ENCODE results near the gene DOLK. TPM values are rescaled to one million over a fixed set of nuclear protein-coding genes. Genes with fewer than 3 reads are reported as not detected.
"Not testable (repeated sequence)": the region's sequence is repeated elsewhere in the genome, so short reads cannot be mapped to it uniquely, and the experiment has no call there.

Gene DOLK
- total RNA-seq, 1 experiment from 2014 or later: 14.8 TPM

- no peak for DNase-seq (ENCODE audit: low spot score)
- POLR2A ChIA-PET: no interaction called here
- H3K36me3 Mint-ChIP-seq: peaks cover 9% of the 10 kb centered on the region
- no peaks in the 10 kb centered on the region for H3K27me3 Mint-ChIP-seq (ENCODE audit: low read depth)
- CTCF ChIA-PET: interaction anchor here (1.1 kb wide), 1 partner anchor 127 kb away, joined by 3 read pairs; the partner anchor contains the start of gene ENDOG
- no peak for TF ChIP-seq ZNF416 (CRISPR knock-in tag; IDR thresholded peaks at IDR 0.05)
- TF ChIP-seq, protein P1, sequence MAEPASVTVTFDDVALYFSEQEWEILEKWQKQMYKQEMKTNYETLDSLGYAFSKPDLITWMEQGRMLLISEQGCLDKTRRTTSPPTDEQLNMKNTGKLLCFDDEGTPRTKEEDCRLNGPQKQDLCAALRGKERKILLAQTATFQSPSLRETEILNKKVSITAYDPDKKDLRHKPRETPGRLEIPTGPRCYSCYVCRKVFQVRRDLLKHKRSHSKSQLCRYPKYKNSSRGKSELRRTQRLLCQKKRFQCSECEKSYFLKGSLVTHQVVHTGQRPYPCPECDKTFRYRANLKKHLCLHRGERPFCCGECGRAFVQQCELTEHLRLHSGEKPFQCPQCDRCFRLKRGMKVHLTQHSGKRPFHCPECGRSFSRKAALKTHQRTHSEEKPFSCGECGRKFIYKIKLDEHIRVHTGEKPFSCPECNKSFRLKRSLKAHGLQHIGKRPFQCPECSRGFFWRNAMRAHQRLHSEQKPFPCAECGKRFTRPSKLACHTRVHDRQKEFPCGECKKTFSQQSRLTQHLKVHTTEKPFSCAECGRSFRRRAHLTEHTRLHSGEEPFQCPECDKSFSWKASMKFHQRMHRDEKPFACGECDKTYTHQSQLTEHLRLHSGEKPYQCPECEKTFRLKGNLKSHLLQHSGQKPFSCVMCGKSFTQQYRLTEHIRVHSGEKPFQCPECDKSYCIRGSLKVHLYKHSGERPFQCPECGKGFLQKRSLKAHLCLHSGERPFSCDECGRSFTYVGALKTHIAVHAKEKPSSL (CRISPR knock-in tag; conservative IDR thresholded peaks at IDR 0.05): no peak
- TF ChIP-seq GTF2I (CRISPR knock-in tag; conservative IDR thresholded peaks at IDR 0.05): no peak
- TF ChIP-seq, protein P2, sequence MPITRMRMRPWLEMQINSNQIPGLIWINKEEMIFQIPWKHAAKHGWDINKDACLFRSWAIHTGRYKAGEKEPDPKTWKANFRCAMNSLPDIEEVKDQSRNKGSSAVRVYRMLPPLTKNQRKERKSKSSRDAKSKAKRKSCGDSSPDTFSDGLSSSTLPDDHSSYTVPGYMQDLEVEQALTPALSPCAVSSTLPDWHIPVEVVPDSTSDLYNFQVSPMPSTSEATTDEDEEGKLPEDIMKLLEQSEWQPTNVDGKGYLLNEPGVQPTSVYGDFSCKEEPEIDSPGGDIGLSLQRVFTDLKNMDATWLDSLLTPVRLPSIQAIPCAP (CRISPR knock-in tag; IDR thresholded peaks at IDR 0.05): no peak
- TF ChIP-seq ZBTB21 (CRISPR knock-in tag; IDR thresholded peaks at IDR 0.05; ENCODE audit: borderline replicate concordance): no peak
- TF ChIP-seq NR2C2 (CRISPR knock-in tag; IDR thresholded peaks at IDR 0.05): no peak
- TF ChIP-seq, protein P3, sequence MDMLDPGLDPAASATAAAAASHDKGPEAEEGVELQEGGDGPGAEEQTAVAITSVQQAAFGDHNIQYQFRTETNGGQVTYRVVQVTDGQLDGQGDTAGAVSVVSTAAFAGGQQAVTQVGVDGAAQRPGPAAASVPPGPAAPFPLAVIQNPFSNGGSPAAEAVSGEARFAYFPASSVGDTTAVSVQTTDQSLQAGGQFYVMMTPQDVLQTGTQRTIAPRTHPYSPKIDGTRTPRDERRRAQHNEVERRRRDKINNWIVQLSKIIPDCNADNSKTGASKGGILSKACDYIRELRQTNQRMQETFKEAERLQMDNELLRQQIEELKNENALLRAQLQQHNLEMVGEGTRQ (CRISPR knock-in tag; IDR thresholded peaks at IDR 0.05): no peak
- no peak for TF ChIP-seq PRRX2 (CRISPR knock-in tag; IDR thresholded peaks at IDR 0.05)
- no peak for TF ChIP-seq ZNF232 (CRISPR knock-in tag; IDR thresholded peaks at IDR 0.05)
- no peak for TF ChIP-seq ZNF512 (CRISPR knock-in tag; IDR thresholded peaks at IDR 0.05; ENCODE audit: borderline replicate concordance)
- TF ChIP-seq, protein P4, sequence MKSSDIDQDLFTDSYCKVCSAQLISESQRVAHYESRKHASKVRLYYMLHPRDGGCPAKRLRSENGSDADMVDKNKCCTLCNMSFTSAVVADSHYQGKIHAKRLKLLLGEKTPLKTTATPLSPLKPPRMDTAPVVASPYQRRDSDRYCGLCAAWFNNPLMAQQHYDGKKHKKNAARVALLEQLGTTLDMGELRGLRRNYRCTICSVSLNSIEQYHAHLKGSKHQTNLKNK (CRISPR knock-in tag; IDR thresholded peaks at IDR 0.05): no peak
- no peak for TF ChIP-seq ETV6 (CRISPR knock-in tag; IDR thresholded peaks at IDR 0.05)
- TF ChIP-seq FOXP1 (CRISPR knock-in tag; IDR thresholded peaks at IDR 0.05; ENCODE audit: borderline replicate concordance): no peak
- TF ChIP-seq RORB (CRISPR knock-in tag; IDR thresholded peaks at IDR 0.05): no peak
- TF ChIP-seq ZNF396 (CRISPR knock-in tag; IDR thresholded peaks at IDR 0.05; ENCODE audit: borderline replicate concordance): no peak
- TF ChIP-seq ERG (CRISPR knock-in tag; IDR thresholded peaks at IDR 0.05): no peak
- no peak for TF ChIP-seq MXD4 (CRISPR knock-in tag; IDR thresholded peaks at IDR 0.05; ENCODE audit: borderline replicate concordance)
- peak overlapping the region; percentile 97 for H3K4me3 Mint-ChIP-seq
- ATAC-seq: no peak
- H3K4me1 Mint-ChIP-seq: peaks cover 11% of the 10 kb centered on the region
- no peaks in the 10 kb centered on the region for H3K9me3 Mint-ChIP-seq
- H3K27ac Mint-ChIP-seq: peak overlapping the region; percentile 60; the same call in 1 of the 2 replicates
These were observed 1.5 kb downstream of the DOLK start for GRCh38 chr9:128945798-128946501.

DNA sequence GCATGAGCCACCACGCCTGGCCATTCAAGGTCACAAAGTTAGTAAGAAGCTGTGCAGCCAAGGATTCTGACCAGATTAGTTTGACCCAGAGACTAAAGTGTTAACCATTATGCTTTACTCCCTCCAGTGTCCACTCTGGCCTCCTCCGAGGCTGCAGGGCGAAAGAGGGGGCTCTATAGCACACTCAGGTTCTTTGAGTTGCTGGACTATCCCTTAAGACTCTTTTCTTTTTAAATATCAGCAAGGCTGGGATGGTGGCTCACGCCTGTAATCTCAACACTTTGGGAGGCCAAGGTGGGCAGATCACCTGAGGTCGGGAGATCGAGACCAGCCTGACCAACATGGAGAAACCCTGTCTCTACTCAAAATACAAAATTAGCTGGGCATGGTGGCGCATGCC, 2.4 kb downstream of the DOLK start:
- H3K4me1 Mint-ChIP-seq: peaks cover 11% of the 10 kb centered on the region
- CTCF ChIA-PET: interaction anchor here (1.1 kb wide), 1 partner anchor 126 kb away, joined by 3 read pairs; the partner anchor contains the start of gene ENDOG
- H3K27me3 Mint-ChIP-seq (ENCODE audit: low read depth); ATAC-seq; H3K4me3 Mint-ChIP-seq; DNase-seq (ENCODE audit: low spot score); H3K9me3 Mint-ChIP-seq; H3K36me3 Mint-ChIP-seq; H3K27ac Mint-ChIP-seq; POLR2A ChIA-PET: not testable (repeated sequence)
